ENCODE measurements around the gene FAM241B.

Gene FAM241B

GRCh38 chr10:69629897-69630650, at the start of gene FAM241B:
Gene FAM241B (plus strand): TSS chr10:69630247. CDS start chr10:69631744, 1,497 bp downstream.
- peak; percentile 42 to 43 for DNase-seq (ENCODE audit: low read depth in 2 of 2)

GRCh38 chr10:69580435-69580834, 49.6 kb upstream of the FAM241B start:
- no peak for DNase-seq (ENCODE audit: low read depth in 2 of 2)

GRCh38 chr10:69583106-69583505, 46.9 kb upstream of the FAM241B start:
- DNase-seq (ENCODE audit: low read depth in 2 of 2): no peak

- no peak for DNase-seq (ENCODE audit: low read depth in 2 of 2)
Observed at GRCh38 chr10:69584624-69585023, 45.4 kb upstream of the FAM241B start.

GRCh38 chr10:69588358-69588757, 41.7 kb upstream of the FAM241B start:
- DNase-seq (ENCODE audit: low read depth in 2 of 2): no peak

GRCh38 chr10:69600761-69601330, 29.2 kb upstream of the FAM241B start:
- DNase-seq (ENCODE audit: low read depth in 2 of 2): no peak

- DNase-seq (ENCODE audit: low read depth in 2 of 2): no peak
Observed at GRCh38 chr10:69609077-69609476, 21.0 kb upstream of the FAM241B start.

- DNase-seq (ENCODE audit: low read depth in 2 of 2): no peak
Observed at GRCh38 chr10:69612760-69613159, 17.3 kb upstream of the FAM241B start.

- DNase-seq (ENCODE audit: low read depth in 2 of 2): no peak
Observed at GRCh38 chr10:69614130-69614529, 15.9 kb upstream of the FAM241B start.

GRCh38 chr10:69616358-69616757, 13.7 kb upstream of the FAM241B start:
- no peak for DNase-seq (ENCODE audit: low read depth in 2 of 2)

GRCh38 chr10:69618746-69619145, 11.3 kb upstream of the FAM241B start:
- DNase-seq (ENCODE audit: low read depth in 2 of 2): no peak

- DNase-seq (ENCODE audit: low read depth in 2 of 2): no peak
Observed at GRCh38 chr10:69619626-69620025, 10.4 kb upstream of the FAM241B start.

- DNase-seq (ENCODE audit: low read depth in 2 of 2): no peak
Observed at GRCh38 chr10:69620625-69621024, 9.4 kb upstream of the FAM241B start.

GRCh38 chr10:69624245-69624786, 5.7 kb upstream of the FAM241B start:
- DNase-seq (ENCODE audit: low read depth in 2 of 2): no peak

GRCh38 chr10:69626826-69627225, 3.2 kb upstream of the FAM241B start:
- no peak for DNase-seq (ENCODE audit: low read depth in 2 of 2)

- DNase-seq (ENCODE audit: low read depth in 2 of 2): no peak
Observed at GRCh38 chr10:69628891-69629290, 1.2 kb upstream of the FAM241B start.

GRCh38 chr10:69629519-69629896, 539 bp upstream of the FAM241B start:
- no peak for DNase-seq (ENCODE audit: low read depth in 2 of 2)

- DNase-seq (ENCODE audit: low read depth in 2 of 2): no peak
Observed at GRCh38 chr10:69630651-69631400, 779 bp downstream of the FAM241B start.

GRCh38 chr10:69631566-69631965, 1.5 kb downstream of the FAM241B start:
- no peak for DNase-seq (ENCODE audit: low read depth in 2 of 2)

GRCh38 chr10:69632516-69633199, 2.6 kb downstream of the FAM241B start:
- DNase-seq (ENCODE audit: low read depth in 2 of 2): no peak

- no peak for DNase-seq (ENCODE audit: low read depth in 2 of 2)
Observed at GRCh38 chr10:69633673-69634635, 3.9 kb downstream of the FAM241B start.
